Gastrocnemius medialis (tissue), 4 donors: ENCODE data around the gene AKIP1.

Experiments used
- CTCF ChIP-seq, 5 experiments: fragments of 450-650 bp in 3 of 5; fragments of 200-600 bp in 2 of 5; sonication (generic) in 2 of 5; IDR thresholded peaks in 4 of 5; conservative IDR thresholded peaks in 1 of 5; 1 replicate in 4 of 5; 2 replicates in 1 of 5; pipeline ENCODE4 v1.5.1; 2016 to 2019; ENCODE audit warnings: antibody characterized with exemption in 5 of 5, mild to moderate bottlenecking in 3 of 5, moderate library complexity in 3 of 5
- POLR2A ChIP-seq, 2 donors: fragments of 450-650 bp; IDR thresholded peaks; one replicate each; pipeline ENCODE4 v1.6.1; 2017; ENCODE audit warnings: antibody characterized with exemption in 2 of 2, mild to moderate bottlenecking in 2 of 2, moderate library complexity in 2 of 2

- TF ChIP-seq POLR2A (IDR thresholded peaks at IDR 0.05) = no peak
- TF ChIP-seq CTCF (IDR thresholded peaks at IDR 0.05 in 4 of 5, conservative IDR thresholded peaks at IDR 0.05 in 1 of 5) = no peak
Measured at GRCh38 chr11:8925711-8926110, 14.7 kb downstream of the AKIP1 start.
